ENCODE data around the gene TLL1. TPM values are rescaled to one million over a fixed set of nuclear protein-coding genes. Genes with fewer than 3 reads are reported as not detected.

The TLL1 gene
- polyA plus RNA-seq, 1 of the 3 experiments (the other 2 are of a cell fraction), result 0.07 TPM

DNA sequence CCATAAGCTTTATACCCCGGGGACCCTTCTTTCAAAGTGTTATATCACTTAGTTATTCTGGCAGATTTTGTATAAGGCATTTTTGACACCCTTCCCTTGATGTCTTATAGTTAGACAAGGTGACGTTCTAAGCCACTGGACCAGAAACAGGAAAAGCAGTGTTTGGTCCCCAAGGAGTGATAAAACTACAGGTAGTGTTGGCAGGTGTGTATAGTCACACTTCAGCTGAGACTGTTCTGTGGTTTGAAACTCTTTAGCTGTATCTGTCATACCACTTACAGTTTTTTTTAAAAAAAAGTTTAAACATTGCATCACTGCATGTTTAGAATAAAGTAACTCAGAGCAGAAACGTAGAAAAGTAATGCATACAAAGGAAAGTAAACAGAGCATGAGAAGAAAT lies 48.5 kb downstream of the TLL1 start:
- no peak for TF ChIP-seq RXRA (IDR thresholded peaks at IDR 0.05; ENCODE audit: borderline replicate concordance, low read depth)
- no peak for TF ChIP-seq TAF1 (IDR thresholded peaks at IDR 0.05; ENCODE audit: borderline replicate concordance, low read depth, low read length)
- TF ChIP-seq USF1 (IDR thresholded peaks at IDR 0.05; ENCODE audit: borderline replicate concordance, low read depth), result no peak
- no peak for TF ChIP-seq RAD21 (IDR thresholded peaks at IDR 0.05; ENCODE audit: low read length)
- TF ChIP-seq, protein P1, sequence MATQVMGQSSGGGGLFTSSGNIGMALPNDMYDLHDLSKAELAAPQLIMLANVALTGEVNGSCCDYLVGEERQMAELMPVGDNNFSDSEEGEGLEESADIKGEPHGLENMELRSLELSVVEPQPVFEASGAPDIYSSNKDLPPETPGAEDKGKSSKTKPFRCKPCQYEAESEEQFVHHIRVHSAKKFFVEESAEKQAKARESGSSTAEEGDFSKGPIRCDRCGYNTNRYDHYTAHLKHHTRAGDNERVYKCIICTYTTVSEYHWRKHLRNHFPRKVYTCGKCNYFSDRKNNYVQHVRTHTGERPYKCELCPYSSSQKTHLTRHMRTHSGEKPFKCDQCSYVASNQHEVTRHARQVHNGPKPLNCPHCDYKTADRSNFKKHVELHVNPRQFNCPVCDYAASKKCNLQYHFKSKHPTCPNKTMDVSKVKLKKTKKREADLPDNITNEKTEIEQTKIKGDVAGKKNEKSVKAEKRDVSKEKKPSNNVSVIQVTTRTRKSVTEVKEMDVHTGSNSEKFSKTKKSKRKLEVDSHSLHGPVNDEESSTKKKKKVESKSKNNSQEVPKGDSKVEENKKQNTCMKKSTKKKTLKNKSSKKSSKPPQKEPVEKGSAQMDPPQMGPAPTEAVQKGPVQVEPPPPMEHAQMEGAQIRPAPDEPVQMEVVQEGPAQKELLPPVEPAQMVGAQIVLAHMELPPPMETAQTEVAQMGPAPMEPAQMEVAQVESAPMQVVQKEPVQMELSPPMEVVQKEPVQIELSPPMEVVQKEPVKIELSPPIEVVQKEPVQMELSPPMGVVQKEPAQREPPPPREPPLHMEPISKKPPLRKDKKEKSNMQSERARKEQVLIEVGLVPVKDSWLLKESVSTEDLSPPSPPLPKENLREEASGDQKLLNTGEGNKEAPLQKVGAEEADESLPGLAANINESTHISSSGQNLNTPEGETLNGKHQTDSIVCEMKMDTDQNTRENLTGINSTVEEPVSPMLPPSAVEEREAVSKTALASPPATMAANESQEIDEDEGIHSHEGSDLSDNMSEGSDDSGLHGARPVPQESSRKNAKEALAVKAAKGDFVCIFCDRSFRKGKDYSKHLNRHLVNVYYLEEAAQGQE (IDR thresholded peaks at IDR 0.05; ENCODE audit: low read depth, low read length), result no peak
- no peak for TF ChIP-seq SMC3 (IDR thresholded peaks at IDR 0.05; ENCODE audit: low read depth, low read length)
- TF ChIP-seq CHD2 (IDR thresholded peaks at IDR 0.05; ENCODE audit: low read length, partially characterized antibody), result no peak
- TF ChIP-seq POLR2AphosphoS5 (IDR thresholded peaks at IDR 0.05; ENCODE audit: low read depth, low read length), result no peak
- no peak for TF ChIP-seq FOXJ3 (CRISPR knock-in tag; IDR thresholded peaks at IDR 0.05)
- TF ChIP-seq CTCF (IDR thresholded peaks at IDR 0.05), result no peak
- TF ChIP-seq EZH2phosphoT487 (IDR thresholded peaks at IDR 0.05; ENCODE audit: borderline replicate concordance, low read depth), result no peak
- TF ChIP-seq USF2 (IDR thresholded peaks at IDR 0.05; ENCODE audit: borderline replicate concordance, low read depth, low read length), result no peak
- TF ChIP-seq NRF1 (IDR thresholded peaks at IDR 0.05; ENCODE audit: low read depth, low read length), result no peak
- TF ChIP-seq FOXM1 (IDR thresholded peaks at IDR 0.05; ENCODE audit: low read depth), result no peak
- TF ChIP-seq ELF1 (IDR thresholded peaks at IDR 0.05), result no peak
- TF ChIP-seq, protein P2, sequence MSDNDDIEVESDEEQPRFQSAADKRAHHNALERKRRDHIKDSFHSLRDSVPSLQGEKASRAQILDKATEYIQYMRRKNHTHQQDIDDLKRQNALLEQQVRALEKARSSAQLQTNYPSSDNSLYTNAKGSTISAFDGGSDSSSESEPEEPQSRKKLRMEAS (IDR thresholded peaks at IDR 0.05; ENCODE audit: low read depth), result no peak
- under 1% methylated on average over 3 of the region's 3 CpGs for WGBS (ENCODE audit: low lambda C conversion rate)
- no peaks in the 10 kb centered on the region; a peak in 1 of 4 replicates for H3K4me1 ChIP-seq (ENCODE audit: control insufficient read depth in 1 of 2, insufficient read depth in 2 of 2, low read depth in 1 of 2, low read length in 1 of 2)
- no peaks in the 10 kb centered on the region for H4K20me1 ChIP-seq (ENCODE audit: insufficient read depth)
- H3K9ac ChIP-seq, result no peak overlapping the region
- H3K36me3 ChIP-seq (replicated peaks in 1 of 2; ENCODE audit: control insufficient read depth in 1 of 2, insufficient read depth in 2 of 2, low read length in 1 of 2), result no peaks in the 10 kb centered on the region
- H3K27me3 ChIP-seq (ENCODE audit: insufficient read depth), result no peaks in the 10 kb centered on the region
- no peak for DNase-seq
- no peak overlapping the region for H2AFZ ChIP-seq (ENCODE audit: low read depth)
- H3K27ac ChIP-seq (ENCODE audit: low read depth in 2 of 2, low read length in 1 of 2), result no peak overlapping the region
- no peaks in the 10 kb centered on the region for H3F3A ChIP-seq (replicated peaks; ENCODE audit: insufficient read depth)
- no peaks in the 10 kb centered on the region for H3K9me2 ChIP-seq
- ChIA-PET CTCF (interaction anchor here (1.0 kb wide), 1 partner anchor 24 kb away, joined by 3 read pairs; no protein-coding TSS in a partner anchor), POLR2A (no interaction called here)
- H3K79me2 ChIP-seq (ENCODE audit: insufficient read depth), result no peaks in the 10 kb centered on the region
- H3K9me3 ChIP-seq, result no peaks in the 10 kb centered on the region
- no peak overlapping the region for H3K4me3 ChIP-seq (ENCODE audit: low read depth in 2 of 2, low read length in 1 of 2)
- H3K4me2 ChIP-seq, result no peak overlapping the region

All from SK-N-SH (cell line).